ENCODE data around the gene FOXRED2.

Gene FOXRED2

DNA sequence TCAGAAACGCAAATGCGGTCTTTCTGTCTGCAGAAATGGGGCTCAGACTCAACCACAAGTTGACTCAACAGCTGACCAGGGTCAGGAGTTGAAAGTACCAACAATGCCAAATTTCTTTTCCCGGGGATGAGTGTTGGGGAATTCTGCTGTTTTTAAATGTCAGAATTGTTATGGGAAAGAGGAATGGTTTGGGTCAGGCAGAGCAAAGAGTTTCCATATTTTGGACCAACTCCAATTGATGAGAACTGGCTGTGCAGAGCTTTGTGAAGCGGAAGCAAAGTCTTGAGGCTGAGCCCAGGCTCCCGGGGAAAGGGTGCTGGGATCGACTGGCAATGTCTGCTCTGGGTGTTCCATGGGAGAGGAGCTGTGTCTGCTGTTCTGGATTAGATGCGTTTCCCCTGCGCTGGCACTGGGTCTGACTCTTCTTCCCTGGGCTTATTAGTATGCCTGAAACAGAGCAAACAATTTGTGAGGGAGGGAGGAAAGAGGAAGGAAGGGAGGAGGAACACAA lies 61.6 kb downstream of the FOXRED2 start:
- no peak for DNase-seq

DNA sequence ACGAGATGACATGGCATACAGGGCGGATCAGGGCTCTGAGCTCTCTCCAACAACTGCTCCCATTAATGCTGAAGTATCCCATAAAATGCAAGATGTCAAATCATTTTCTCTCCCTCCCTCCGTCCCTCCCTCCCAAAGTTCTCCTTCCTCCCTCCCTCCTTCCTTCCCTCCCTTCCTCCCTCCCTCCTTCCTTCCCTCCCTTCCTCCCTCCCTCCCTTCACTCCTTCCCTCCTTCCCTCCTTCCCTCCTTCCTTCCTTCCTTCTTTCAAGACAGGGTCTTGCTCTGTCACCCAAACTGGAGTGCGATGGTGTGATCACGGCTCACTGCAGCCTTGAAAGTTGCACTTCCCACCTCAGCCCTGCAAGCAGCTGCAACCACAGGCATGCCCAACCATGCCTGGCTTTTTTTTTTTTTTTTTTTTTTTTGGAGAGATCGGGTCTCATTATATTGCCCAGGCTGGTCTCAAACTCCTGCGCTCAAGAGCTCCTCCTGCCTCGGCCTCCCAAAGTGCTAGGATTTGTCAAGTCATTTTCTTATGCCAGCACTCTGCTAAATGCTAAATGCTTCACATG lies 63.6 kb downstream of the FOXRED2 start:
- no peak for DNase-seq

DNA sequence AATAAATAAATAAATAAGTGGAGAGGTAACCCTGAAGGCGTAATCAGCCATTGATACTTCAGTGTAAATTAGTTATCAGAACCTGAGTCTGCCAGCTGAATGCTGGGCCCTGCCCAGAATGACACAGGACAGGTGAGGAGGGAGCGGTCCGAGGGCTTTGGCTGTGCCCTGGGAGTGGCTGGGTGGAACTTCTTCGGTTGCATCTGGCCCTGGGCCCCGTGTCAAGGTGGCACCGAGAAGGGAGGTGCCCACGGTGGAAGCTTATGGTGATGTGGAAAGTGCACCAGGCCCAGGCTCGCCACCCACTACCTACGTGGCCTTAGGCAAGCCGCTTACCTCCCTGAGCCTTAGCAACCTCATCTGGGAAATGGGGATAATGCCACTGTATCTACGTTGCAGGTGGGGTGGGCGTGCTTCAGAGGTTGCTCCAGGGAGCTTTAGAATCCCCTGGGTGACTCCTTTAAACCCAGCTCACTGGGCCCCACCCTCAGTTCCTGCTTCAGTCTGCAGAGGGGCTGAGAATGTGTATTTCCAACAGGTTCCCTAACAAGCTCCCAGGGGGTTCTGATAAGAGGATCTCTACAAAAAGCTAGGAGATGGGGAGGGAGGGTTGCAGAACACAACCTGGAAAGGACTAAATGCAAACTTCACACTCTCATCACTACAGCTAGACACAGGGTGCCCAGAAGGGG lies 64.2 kb downstream of the FOXRED2 start:
- no peak for DNase-seq

DNA sequence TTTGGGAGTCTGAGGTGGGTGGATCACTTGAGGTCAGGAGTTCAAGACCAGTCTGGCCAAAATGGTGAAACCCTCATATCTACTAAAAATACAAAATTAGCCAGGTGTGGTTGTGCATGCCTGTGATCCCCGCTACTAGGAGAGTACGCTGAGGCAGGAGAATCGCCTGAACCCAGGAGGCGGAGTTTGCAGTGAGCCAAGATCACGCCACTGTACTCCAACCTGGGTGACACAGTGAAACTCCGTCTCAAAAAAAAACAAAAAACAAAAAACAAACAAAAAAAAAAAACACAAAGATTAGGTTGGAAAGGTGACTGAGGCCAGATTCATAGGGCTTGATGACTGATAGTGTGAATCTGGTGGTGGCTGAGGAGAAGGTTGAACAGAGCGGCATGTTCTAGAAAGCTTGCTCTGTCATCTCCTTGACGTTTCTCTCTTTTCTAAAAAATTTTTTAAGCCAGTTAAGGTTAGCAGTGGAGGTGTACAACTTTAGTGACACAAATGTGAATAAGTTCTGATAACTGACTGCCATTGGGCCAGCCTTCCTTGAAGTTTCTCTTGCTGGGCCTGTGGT lies 66.3 kb downstream of the FOXRED2 start:
- DNase-seq, result no peak

DNA sequence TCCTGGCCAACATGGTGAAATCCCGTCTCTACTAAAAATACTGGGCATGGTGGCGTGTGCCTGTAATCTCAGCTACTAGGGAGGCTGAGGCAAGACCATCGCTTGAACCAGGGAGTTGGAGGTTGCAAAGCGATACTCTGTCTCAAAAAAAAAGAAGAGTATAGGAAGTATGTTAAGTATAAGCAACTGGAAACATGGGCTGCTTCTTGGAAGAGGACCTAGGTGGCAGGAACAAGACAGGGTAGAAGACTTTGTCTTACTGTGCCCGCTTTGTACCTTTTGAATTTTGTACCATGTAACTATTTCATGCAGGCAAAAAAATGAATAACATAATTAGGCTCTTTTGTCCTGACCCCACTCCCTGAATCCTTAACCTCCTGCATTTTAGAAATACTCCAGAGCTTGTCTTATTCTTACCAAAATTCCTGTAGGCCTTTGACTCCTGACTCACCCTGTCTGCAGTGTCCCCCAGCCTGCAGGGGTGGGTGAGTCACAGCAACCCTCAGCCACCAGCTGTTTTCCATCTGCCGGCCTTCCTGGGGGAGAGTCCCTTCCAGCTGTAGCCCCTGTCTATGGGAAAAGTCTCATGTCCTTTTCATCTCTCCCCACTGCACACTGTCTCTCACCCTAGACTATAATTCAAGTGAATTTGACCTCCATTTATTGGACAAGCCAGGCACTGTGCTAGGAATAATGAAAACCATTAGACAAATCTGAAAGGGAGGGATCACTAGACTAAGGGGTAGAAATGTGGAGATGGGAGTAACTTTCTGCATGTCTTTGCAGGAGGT lies 67.2 kb downstream of the FOXRED2 start:
- DNase-seq, result no peak
